SU-DHL-6 (cell line): ENCODE measurements around the gene EPHA6.
"Not testable (repeated sequence)": the region's sequence is repeated elsewhere in the genome, so short reads cannot be mapped to it uniquely, and the experiment has no call there.

Source experiments
- H2AFZ ChIP-seq: fragments of 200-600 bp; sonication (generic); 2 replicates; pipeline ENCODE4 v1.6.1; 2014; ENCODE audit warnings: low read depth, mild to moderate bottlenecking, moderate library complexity, mixed read lengths, antibody characterized with exemption, low read length; ENCODE audit not compliant: severe bottlenecking
- H3F3A ChIP-seq: fragments of 200-600 bp; shearing (Covaris generic); 2 replicates; pipeline ENCODE4 v1.6.0; 2016; ENCODE audit warnings: antibody characterized with exemption, mild to moderate bottlenecking; ENCODE audit not compliant: insufficient read depth
- H3K27ac ChIP-seq: fragments of 200-600 bp; sonication (generic); 2 replicates; pipeline ENCODE4 v1.5.1; 2016; ENCODE audit warnings: low read depth, mild to moderate bottlenecking, low read length, moderate library complexity, mixed read lengths
- H3K27me3 ChIP-seq: fragments of 200-600 bp; sonication (generic), shearing (Covaris generic); 2 replicates; pipeline ENCODE4 v1.6.0; 2014; ENCODE audit warnings: mild to moderate bottlenecking, low read length
- H3K36me3 ChIP-seq: fragments of 200-600 bp; sonication (generic); 2 replicates; pipeline ENCODE4 v1.6.1; 2014; ENCODE audit warnings: mild to moderate bottlenecking, low read length, mixed read lengths
- H3K4me2 ChIP-seq: fragments of 300-600, 200-600 bp; shearing (Covaris generic), sonication (generic); 2 replicates; pipeline ENCODE4 v1.6.0; 2014; ENCODE audit warnings: low read length, low read depth, mild to moderate bottlenecking; ENCODE audit not compliant: poor library complexity, severe bottlenecking
- H3K4me3 ChIP-seq: fragments of 200-600 bp; sonication (generic); 2 replicates; pipeline ENCODE4 v1.5.1; 2014; ENCODE audit warnings: antibody characterized with exemption, low read length, mild to moderate bottlenecking, mixed read lengths; ENCODE audit not compliant: insufficient read depth, poor library complexity, severe bottlenecking
- H3K79me2 ChIP-seq: fragments of 200-600 bp; sonication (generic); 2 replicates; pipeline ENCODE4 v1.6.1; 2014; ENCODE audit warnings: mild to moderate bottlenecking, low read length, moderate library complexity; ENCODE audit not compliant: insufficient read depth
- H3K9ac ChIP-seq: fragments of 200-600 bp; sonication (generic); 2 replicates; pipeline ENCODE4 v1.7.0; 2014; ENCODE audit warnings: mild to moderate bottlenecking, low read length
- H3K9me2 ChIP-seq: fragments of 200-600 bp; sonication (generic); replicated peaks from 2 replicates; pipeline ENCODE4 v1.6.1; 2014; ENCODE audit warnings: low read length; ENCODE audit not compliant: insufficient read depth
- H3K9me3 ChIP-seq: fragments of 200-600 bp; sonication (generic); 2 replicates; pipeline ENCODE4 v1.6.1; 2014; ENCODE audit warnings: low read length, mixed read lengths; ENCODE audit not compliant: insufficient read depth
- H4K20me1 ChIP-seq: fragments of 200-600 bp; sonication (generic); 2 replicates; pipeline ENCODE4 v1.6.1; 2014; ENCODE audit warnings: low read depth, mild to moderate bottlenecking, antibody characterized with exemption, low read length, moderate library complexity, mixed read lengths
- CTCF ChIP-seq: fragments of 200-600 bp; sonication (generic); IDR thresholded peaks from one replicate; pipeline ENCODE4 v1.5.1; 2017; ENCODE audit warnings: antibody characterized with exemption, mild to moderate bottlenecking, low read length, moderate library complexity; ENCODE audit not compliant: insufficient read depth, poor library complexity, severe bottlenecking
- EZH2phosphoT487 ChIP-seq: fragments of 200-600 bp; sonication (generic), shearing (Covaris generic); conservative IDR thresholded peaks from 2 replicates; pipeline ENCODE4 v1.6.1; 2018; ENCODE audit warnings: mild to moderate bottlenecking, antibody characterized with exemption, low read length, moderate library complexity, mixed read lengths

Gene EPHA6

GRCh38 chr3:97479740-97480139 is 665.3 kb downstream of the EPHA6 start:
- TF ChIP-seq CTCF: no peak
- TF ChIP-seq EZH2phosphoT487: no peak
- Histone ChIP-seq H4K20me1 (no peaks in the 10 kb centered on the region), H3K9me3 (no peaks in the 10 kb centered on the region), H3K27me3 (no peaks in the 10 kb centered on the region), H3K27ac (no peak overlapping the region), H3K4me3 (no peak overlapping the region), H2AFZ (no peak overlapping the region), H3K79me2 (no peaks in the 10 kb centered on the region), H3K36me3 (no peaks in the 10 kb centered on the region), H3K4me2 (no peak overlapping the region), H3F3A (no peaks in the 10 kb centered on the region), H3K9me2 (no peaks in the 10 kb centered on the region), H3K9ac (no peak overlapping the region)

GRCh38 chr3:97480696-97481289 is 666.4 kb downstream of the EPHA6 start:
- H3K36me3 ChIP-seq, H3K4me3 ChIP-seq, H3K79me2 ChIP-seq, H3K27ac ChIP-seq, H2AFZ ChIP-seq, H4K20me1 ChIP-seq, H3K9ac ChIP-seq, H3K9me3 ChIP-seq, H3K27me3 ChIP-seq, H3K4me2 ChIP-seq, H3K9me2 ChIP-seq, H3F3A ChIP-seq: not testable (repeated sequence)

- no peaks in the 10 kb centered on the region for H4K20me1 ChIP-seq
- H3K4me3 ChIP-seq: no peak overlapping the region
- no peak overlapping the region for H3K9ac ChIP-seq
- H3K4me2 ChIP-seq: no peak overlapping the region
- TF ChIP-seq EZH2phosphoT487 (no peak), CTCF (no peak)
- H2AFZ ChIP-seq: no peak overlapping the region
- H3K79me2 ChIP-seq: no peaks in the 10 kb centered on the region
- H3K36me3 ChIP-seq: no peaks in the 10 kb centered on the region
- no peaks in the 10 kb centered on the region for H3F3A ChIP-seq
- no peaks in the 10 kb centered on the region for H3K9me3 ChIP-seq
- H3K27ac ChIP-seq: no peak overlapping the region
- no peaks in the 10 kb centered on the region for H3K9me2 ChIP-seq
- H3K27me3 ChIP-seq: no peaks in the 10 kb centered on the region
These were observed 667.0 kb downstream of the EPHA6 start for GRCh38 chr3:97481416-97481815.

GRCh38 chr3:97485206-97485605 is 670.8 kb downstream of the EPHA6 start:
- H3K36me3 ChIP-seq: no peaks in the 10 kb centered on the region
- peak overlapping the region; percentile 16 for H2AFZ ChIP-seq
- H3K4me3 ChIP-seq: no peak overlapping the region
- H3K9me2 ChIP-seq: no peaks in the 10 kb centered on the region
- no peaks in the 10 kb centered on the region for H3F3A ChIP-seq
- no peaks in the 10 kb centered on the region for H4K20me1 ChIP-seq
- H3K79me2 ChIP-seq: no peaks in the 10 kb centered on the region
- no peak overlapping the region for H3K9ac ChIP-seq
- H3K9me3 ChIP-seq: no peaks in the 10 kb centered on the region
- no peaks in the 10 kb centered on the region for H3K27me3 ChIP-seq
- no peak overlapping the region for H3K27ac ChIP-seq
- H3K4me2 ChIP-seq: no peak overlapping the region
- no peak for TF ChIP-seq CTCF
- no peak for TF ChIP-seq EZH2phosphoT487
